Tibial artery (tissue), 4 donors: Measurements from ENCODE around the gene PALLD.

Experiments
- DNase-seq, 2 donors: peaks; one replicate each; pipeline ENCODE4 v3.0.0-alpha.2; 2019
- H3K27ac ChIP-seq, 2 donors: fragments of 200-600 bp; sonication (generic) in 1 of 2; 1 replicate in 1 of 2; 2 replicates in 1 of 2; pipeline ENCODE4 v1.5.1; 2018 to 2019; ENCODE audit warnings: mild to moderate bottlenecking in 1 of 2
- H3K27me3 ChIP-seq, 2 donors: fragments of 200-600 bp; sonication (generic) in 1 of 2; one replicate each; pipeline versions ENCODE4 v1.5.1 to v1.6.0; 2016 to 2019
- H3K36me3 ChIP-seq, 3 donors: fragments of 200-600 bp; sonication (generic) in 2 of 3; one replicate each; pipeline ENCODE4 v1.5.1; 2016 to 2019; ENCODE audit warnings: mild to moderate bottlenecking in 2 of 3
- H3K4me1 ChIP-seq, 4 donors: fragments of 200-600 bp; sonication (generic) in 2 of 4; 1 replicate in 3 of 4; 2 replicates in 1 of 4; pipeline ENCODE4 v1.5.1; 2016 to 2019
- H3K4me3 ChIP-seq, 2 donors: fragments of 200-600 bp; sonication (generic) in 1 of 2; 1 replicate in 1 of 2; 2 replicates in 1 of 2; pipeline ENCODE4 v1.5.1; 2018 to 2019; ENCODE audit warnings: mild to moderate bottlenecking in 2 of 2
- H3K9me3 ChIP-seq, 3 donors: fragments of 200-600 bp; sonication (generic) in 1 of 3; one replicate each; pipeline ENCODE4 v1.5.1; 2016 to 2019
- CTCF ChIP-seq, 2 experiments: fragments of 200-600 bp in 1 of 2; fragments of 450-650 bp in 1 of 2; IDR thresholded peaks; one replicate each; pipeline ENCODE4 v1.5.1; 2017 to 2019; ENCODE audit warnings: antibody characterized with exemption in 2 of 2, mild to moderate bottlenecking in 1 of 2, moderate library complexity in 1 of 2
- intact Hi-C: fragments of 100-400 bp; cut with DNase I; formaldehyde crosslinking; loops from one replicate; pipeline ENCODE4 v1.15.0; 2023; ENCODE audit warnings: low total_unique reads

The PALLD gene

DNA sequence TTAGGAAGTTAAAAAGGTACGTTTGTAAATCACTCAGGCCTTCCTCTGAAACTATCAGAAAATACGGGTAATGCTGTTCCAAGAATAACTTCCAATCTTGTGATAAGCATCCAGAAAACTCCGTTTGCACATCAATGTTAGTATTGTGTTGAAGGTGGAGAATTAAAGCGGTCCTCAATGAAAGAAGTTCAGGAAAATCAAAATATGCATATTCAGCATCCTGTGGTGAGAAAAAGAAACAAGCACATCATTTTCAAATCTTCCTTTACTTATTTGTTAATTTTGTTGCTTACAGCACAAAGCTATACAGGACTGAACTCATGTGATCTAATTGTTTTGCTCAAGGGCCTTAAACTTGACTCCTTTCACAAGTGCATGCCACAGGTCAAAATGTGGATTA lies 35.0 kb upstream of the PALLD start:
- no peak for TF ChIP-seq CTCF (IDR thresholded peaks at IDR 0.05)
- intact Hi-C loops = no loop called here
- no peaks in the 10 kb centered on the region for H3K27me3 ChIP-seq
- no peaks in the 10 kb centered on the region for H3K9me3 ChIP-seq
- no peak overlapping the region for H3K4me3 ChIP-seq
- H3K36me3 ChIP-seq = peaks cover 0 to 5% (median 5%) of the 10 kb centered on the region in 3 donors
- DNase-seq = no peak
- no peaks in the 10 kb centered on the region for H3K4me1 ChIP-seq
- H3K27ac ChIP-seq = no peak overlapping the region

GRCh38 chr4:168472920-168473319 lies 23.9 kb upstream of the PALLD start:
- Histone ChIP-seq H3K36me3 (peaks cover 11 to 23% (median 15%) of the 10 kb centered on the region in 3 donors), H3K27me3 (no peaks in the 10 kb centered on the region), H3K9me3 (no peaks in the 10 kb centered on the region), H3K27ac (no peak overlapping the region), H3K4me1 (no peaks in the 10 kb centered on the region), H3K4me3 (no peak overlapping the region)
- no peak for DNase-seq
- intact Hi-C loops = no loop called here
- no peak for TF ChIP-seq CTCF (IDR thresholded peaks at IDR 0.05)

DNA sequence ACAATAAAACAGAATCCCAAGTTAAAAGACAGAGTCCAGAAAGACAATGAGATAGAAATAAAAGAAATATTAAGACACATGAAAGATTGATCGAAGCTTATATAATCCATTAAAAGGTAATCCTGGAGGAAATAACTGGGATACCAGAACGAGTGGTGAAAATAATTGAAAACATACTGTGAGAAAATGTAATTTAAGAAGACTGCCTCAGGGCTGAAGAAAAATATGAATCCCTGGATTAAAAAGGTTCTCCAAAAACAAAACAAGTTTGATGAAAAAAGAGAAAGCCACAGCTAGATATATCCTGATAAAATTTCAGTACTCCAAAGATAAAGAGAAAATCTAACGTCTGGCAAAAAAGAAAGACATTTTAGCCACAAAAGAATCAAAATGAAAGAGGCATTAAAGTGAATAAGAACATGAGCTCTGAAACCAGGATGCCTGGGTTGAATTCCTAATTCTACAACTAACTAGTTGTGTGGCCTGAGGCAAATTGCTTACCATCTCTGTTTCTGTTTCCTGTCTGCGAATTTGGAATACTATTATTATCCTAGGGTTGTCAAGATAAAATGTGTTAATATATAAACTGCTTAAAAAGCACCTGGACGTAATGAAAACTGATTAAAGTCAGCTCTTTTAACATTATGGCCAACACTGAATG lies 22.1 kb upstream of the PALLD start:
- no peak for TF ChIP-seq CTCF (IDR thresholded peaks at IDR 0.05)
- intact Hi-C loops = no loop called here
- DNase-seq = no peak
- H3K36me3 ChIP-seq = peaks cover 11 to 15% (median 15%) of the 10 kb centered on the region in 3 donors
- H3K27me3 ChIP-seq = no peaks in the 10 kb centered on the region
- no peaks in the 10 kb centered on the region for H3K9me3 ChIP-seq
- no peak overlapping the region for H3K4me3 ChIP-seq
- H3K27ac ChIP-seq = no peak overlapping the region
- no peaks in the 10 kb centered on the region for H3K4me1 ChIP-seq

DNA sequence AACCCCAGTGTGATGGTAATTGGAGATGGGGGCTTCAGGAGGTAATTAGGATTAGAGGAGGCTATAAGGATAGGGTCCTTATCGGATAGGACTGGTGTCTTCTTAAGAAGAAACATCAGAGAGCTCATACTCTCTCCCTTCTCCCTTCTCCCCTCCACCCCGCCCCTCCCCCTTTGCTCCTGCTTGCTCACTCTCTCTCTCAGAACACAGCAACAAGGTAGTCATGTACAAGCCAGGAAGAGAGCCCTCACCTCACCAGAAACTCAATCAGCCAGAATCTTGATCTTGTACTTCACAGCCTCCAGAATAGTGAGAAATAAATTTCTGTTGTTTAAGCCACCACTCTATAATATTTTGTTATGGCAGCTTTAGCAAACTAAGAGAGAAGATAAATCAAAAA lies 21.1 kb upstream of the PALLD start:
- no peaks in the 10 kb centered on the region for H3K27me3 ChIP-seq
- no peaks in the 10 kb centered on the region for H3K9me3 ChIP-seq
- no peak overlapping the region for H3K4me3 ChIP-seq
- no peak for DNase-seq
- H3K36me3 ChIP-seq = peaks cover 6 to 14% (median 6%) of the 10 kb centered on the region in 3 donors
- no peak overlapping the region for H3K27ac ChIP-seq
- H3K4me1 ChIP-seq = no peaks in the 10 kb centered on the region
- TF ChIP-seq CTCF (IDR thresholded peaks at IDR 0.05) = no peak
- intact Hi-C loops = no loop called here

DNA sequence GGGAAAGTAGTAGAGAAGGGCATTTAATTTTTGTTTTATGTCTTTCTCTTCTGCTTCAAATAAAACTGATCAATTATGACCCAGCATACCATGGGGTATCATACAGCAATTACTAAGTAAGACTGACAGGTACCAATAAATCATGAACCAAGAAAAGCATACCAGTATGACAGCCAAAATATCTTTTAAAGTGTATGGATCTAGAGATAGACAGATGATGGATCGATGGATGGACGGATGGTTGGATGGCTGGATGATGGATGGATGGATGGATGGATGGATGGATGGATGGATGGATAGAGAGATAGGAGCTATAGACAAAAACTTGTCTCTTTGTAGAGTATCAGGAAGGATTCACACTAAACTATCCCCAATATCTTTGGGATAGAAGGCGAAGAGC lies 18.0 kb upstream of the PALLD start:
- Histone ChIP-seq H3K9me3 (no peaks in the 10 kb centered on the region), H3K4me1 (peaks cover 0 to 9% (median 2%) of the 10 kb centered on the region in 4 donors), H3K27ac (no peak overlapping the region), H3K36me3 (no peaks in the 10 kb centered on the region), H3K4me3 (no peak overlapping the region), H3K27me3 (no peaks in the 10 kb centered on the region)
- intact Hi-C loops = no loop called here
- no peak for DNase-seq
- no peak for TF ChIP-seq CTCF (IDR thresholded peaks at IDR 0.05)
